ENCODE measurements around the gene GPS1.

Gene GPS1

GRCh38 chr17:82019690-82020571 is 31.8 kb upstream of the GPS1 start:
- TF ChIP-seq EZH2phosphoT487 (IDR thresholded peaks at IDR 0.05; ENCODE audit: borderline replicate concordance) (no peak), CTCF (conservative IDR thresholded peaks at IDR 0.05; ENCODE audit: low read length) (peak; percentile 77)
- Histone ChIP-seq H2AFZ (ENCODE audit: low read length) (no peak overlapping the region), H3K4me2 (ENCODE audit: low read depth, low read length, poor library complexity, severe bottlenecking) (no peak overlapping the region), H3K9ac (ENCODE audit: low read depth, low read length, poor library complexity, severe bottlenecking) (no peak overlapping the region), H3K79me2 (ENCODE audit: insufficient read depth, low read length) (peaks cover 22% of the 10 kb centered on the region; the same call in 1 of the 2 replicates), H3K9me2 (replicated peaks; ENCODE audit: low read depth, low read length) (no peaks in the 10 kb centered on the region), H3K4me3 (ENCODE audit: low read length, poor library complexity, severe bottlenecking) (no peak overlapping the region), H3F3A (ENCODE audit: low read depth) (no peaks in the 10 kb centered on the region), H3K36me3 (ENCODE audit: insufficient read depth, low read length) (no peaks in the 10 kb centered on the region), H4K20me1 (ENCODE audit: insufficient read depth, low read length, poor library complexity, severe bottlenecking) (peaks cover 18% of the 10 kb centered on the region), H3K27me3 (ENCODE audit: insufficient read depth, low read length, poor library complexity, severe bottlenecking) (no peaks in the 10 kb centered on the region), H3K9me3 (ENCODE audit: insufficient read depth, low read depth, low read length) (no peaks in the 10 kb centered on the region), H3K4me1 (ENCODE audit: insufficient read depth, low read length, poor library complexity, severe bottlenecking) (peaks cover 21% of the 10 kb centered on the region)

- Histone ChIP-seq H3K79me2 (ENCODE audit: insufficient read depth, low read length) (peaks cover 22% of the 10 kb centered on the region; the same call in 1 of the 2 replicates), H3K36me3 (ENCODE audit: insufficient read depth, low read length) (no peaks in the 10 kb centered on the region), H3K4me3 (ENCODE audit: low read length, poor library complexity, severe bottlenecking) (peak overlapping the region; percentile 92), H3F3A (ENCODE audit: low read depth) (no peaks in the 10 kb centered on the region), H3K9me3 (ENCODE audit: insufficient read depth, low read depth, low read length) (no peaks in the 10 kb centered on the region), H3K4me2 (ENCODE audit: low read depth, low read length, poor library complexity, severe bottlenecking) (peak overlapping the region; percentile 98), H3K9ac (ENCODE audit: low read depth, low read length, poor library complexity, severe bottlenecking) (no peak overlapping the region), H2AFZ (ENCODE audit: low read length) (no peak overlapping the region), H3K9me2 (replicated peaks; ENCODE audit: low read depth, low read length) (no peaks in the 10 kb centered on the region), H4K20me1 (ENCODE audit: insufficient read depth, low read length, poor library complexity, severe bottlenecking) (peaks cover 18% of the 10 kb centered on the region), H3K4me1 (ENCODE audit: insufficient read depth, low read length, poor library complexity, severe bottlenecking) (peaks cover 21% of the 10 kb centered on the region), H3K27me3 (ENCODE audit: insufficient read depth, low read length, poor library complexity, severe bottlenecking) (no peaks in the 10 kb centered on the region)
- TF ChIP-seq EZH2phosphoT487 (IDR thresholded peaks at IDR 0.05; ENCODE audit: borderline replicate concordance) (no peak), CTCF (conservative IDR thresholded peaks at IDR 0.05; ENCODE audit: low read length) (no peak)
These were observed 31.1 kb upstream of the GPS1 start for GRCh38 chr17:82020572-82021106.

GRCh38 chr17:82021107-82021899 is 30.4 kb upstream of the GPS1 start:
- Histone ChIP-seq H3K9me3 (ENCODE audit: insufficient read depth, low read depth, low read length) (no peaks in the 10 kb centered on the region), H3K36me3 (ENCODE audit: insufficient read depth, low read length) (no peaks in the 10 kb centered on the region), H4K20me1 (ENCODE audit: insufficient read depth, low read length, poor library complexity, severe bottlenecking) (peaks cover 18% of the 10 kb centered on the region), H3K9ac (ENCODE audit: low read depth, low read length, poor library complexity, severe bottlenecking) (peak overlapping the region; percentile 87), H3K9me2 (replicated peaks; ENCODE audit: low read depth, low read length) (no peaks in the 10 kb centered on the region), H3K4me2 (ENCODE audit: low read depth, low read length, poor library complexity, severe bottlenecking) (peak overlapping the region; percentile 98), H3K4me3 (ENCODE audit: low read length, poor library complexity, severe bottlenecking) (peak overlapping the region; percentile 92), H3F3A (ENCODE audit: low read depth) (no peaks in the 10 kb centered on the region), H3K27me3 (ENCODE audit: insufficient read depth, low read length, poor library complexity, severe bottlenecking) (no peaks in the 10 kb centered on the region), H3K4me1 (ENCODE audit: insufficient read depth, low read length, poor library complexity, severe bottlenecking) (peaks cover 21% of the 10 kb centered on the region), H2AFZ (ENCODE audit: low read length) (no peak overlapping the region), H3K79me2 (ENCODE audit: insufficient read depth, low read length) (peaks cover 22% of the 10 kb centered on the region; the same call in 1 of the 2 replicates)
- peak; percentile 84 for TF ChIP-seq CTCF (conservative IDR thresholded peaks at IDR 0.05; ENCODE audit: low read length)
- TF ChIP-seq EZH2phosphoT487 (IDR thresholded peaks at IDR 0.05; ENCODE audit: borderline replicate concordance): no peak
